Measurements from ENCODE around the gene ATP11C.

The ATP11C gene

GRCh38 chrX:139702658-139703057 is 230.2 kb downstream of the ATP11C start:
- no peak for DNase-seq

- no peak for DNase-seq
These were observed 239.9 kb downstream of the ATP11C start for GRCh38 chrX:139692908-139693307.

- no peak for DNase-seq
These were observed 240.4 kb downstream of the ATP11C start for GRCh38 chrX:139692506-139692849.

- no peak for DNase-seq
These were observed 240.9 kb downstream of the ATP11C start for GRCh38 chrX:139691843-139692505.

GRCh38 chrX:139691493-139691842 is 241.4 kb downstream of the ATP11C start:
- DNase-seq, result no peak

GRCh38 chrX:139685175-139685574 is 247.7 kb downstream of the ATP11C start:
- peak; percentile 3 for DNase-seq

- no peak for DNase-seq
These were observed 252.5 kb downstream of the ATP11C start for GRCh38 chrX:139680356-139680755.

All from hematopoietic multipotent progenitor cell treated with erythropoietin and hydrocortisone succinate and interleukin-3 and kit ligand, for 8 days (in vitro differentiated cells).